ENCODE data around the gene PNMA6E.

- no peak for TF ChIP-seq CTCF (conservative IDR thresholded peaks at IDR 0.05; ENCODE audit: low read depth in 2 of 2)
- TF ChIP-seq EZH2 (IDR thresholded peaks at IDR 0.05; ENCODE audit: low read depth, unreplicated experiment), result no peak
- TF ChIP-seq ETS1 (IDR thresholded peaks at IDR 0.05), result no peak
- TF ChIP-seq POLR2AphosphoS5 (IDR thresholded peaks at IDR 0.05; ENCODE audit: low read depth), result no peak
- TF ChIP-seq EZH2phosphoT487 (IDR thresholded peaks at IDR 0.05; ENCODE audit: unreplicated experiment), result no peak
- TF ChIP-seq REST (IDR thresholded peaks at IDR 0.05; ENCODE audit: unreplicated experiment), result no peak
Measured at GRCh38 chrX:153413731-153414130, 12.6 kb upstream of the PNMA6E start.
